Right lobe of liver (tissue), 6 donors: Measurements from ENCODE around the gene DNAJC11. TPM values are rescaled to one million over a fixed set of nuclear protein-coding genes. Genes with fewer than 3 reads are reported as not detected.

Experiments used
- ATAC-seq, 4 donors: fragments of 200-7000 bp; cut with Tn5 transposase; one replicate each; pipeline ENCODE4 v1.9.1; 2020; ENCODE audit warnings: mild to moderate bottlenecking in 4 of 4, moderate library complexity in 4 of 4
- DNase-seq, 3 donors: peaks; one replicate each; pipeline ENCODE4 v3.0.0-alpha.2; 2020
- H3K27ac ChIP-seq, 3 donors: fragments of 200-600 bp; one replicate each; pipeline ENCODE4 v1.8.0; 2022
- H3K27me3 ChIP-seq, 2 donors: fragments of 200-600 bp; one replicate each; pipeline ENCODE4 v1.8.0; 2022
- H3K36me3 ChIP-seq, 4 donors: fragments of 200-600 bp; sonication (generic) in 1 of 4; one replicate each; pipeline versions ENCODE4 v1.5.1 to v1.8.0; 2017 to 2022; ENCODE audit warnings: control low read depth in 1 of 4
- H3K4me1 ChIP-seq, 4 donors: fragments of 200-600 bp; sonication (generic) in 1 of 4; one replicate each; pipeline versions ENCODE4 v1.5.1 to v1.8.0; 2017 to 2022; ENCODE audit warnings: control low read depth in 1 of 4
- H3K4me3 ChIP-seq, 3 donors: fragments of 200-600 bp; one replicate each; pipeline ENCODE4 v1.8.0; 2022
- H3K9me3 ChIP-seq, 4 donors: fragments of 200-600 bp; sonication (generic) in 1 of 4; one replicate each; pipeline versions ENCODE4 v1.5.1 to v1.8.0; 2017 to 2022; ENCODE audit warnings: control low read depth in 1 of 4
- CTCF ChIP-seq, 4 donors: fragments of 200-600 bp in 3 of 4; fragments of 450-650 bp in 1 of 4; IDR thresholded peaks; one replicate each; pipeline versions ENCODE4 v1.5.1 to v1.8.0; 2016 to 2022; ENCODE audit warnings: antibody characterized with exemption in 4 of 4, mild to moderate bottlenecking in 2 of 4
- POLR2A ChIP-seq: fragments of 450-650 bp; IDR thresholded peaks from one replicate; pipeline ENCODE4 v1.6.1; 2017; ENCODE audit warnings: antibody characterized with exemption, mild to moderate bottlenecking
- WGBS: methylation state at CpG from one replicate; pipeline ENCODE4 v1.1.6; 2018; ENCODE audit warnings: low coverage, low lambda C conversion rate; ENCODE audit not compliant: insufficient coverage; ENCODE audit errors: missing lambda C conversion rate; 5-methylcytosine and 5-hydroxymethylcytosine counted together
- intact Hi-C, 2 donors: fragments of 100-400 bp; cut with DNase I; formaldehyde crosslinking; loops; one replicate each; pipeline versions ENCODE4 v1.11.2 to v1.14.1; 2022
- total RNA-seq, 6 experiments: library from RNA; depleted of rRNA in 2 of 6; stranded (reverse); fragments of >200 nt in 2 of 6; fragmentation: NEBNext Ultra II Directional in 3 of 6; extraction: Animal tissue kit (Norgen Biotek cat#: 25700) in 3 of 6; gene quantifications; one replicate each; pipeline versions ENCODE4 v1.1.0 to v1.2.4, GENCODE V29; 2016 to 2023
- donor health status: DM: no; HTN: yes; CAD: no.
- donor health status: DM: no; HTN: no; CAD: no.
- donor health status: DM: no; HTN: no; CAD: no.
- donor health status: DM: no; HTN: yes; CAD: no.
- donor health status: DM: no; HTN: yes; CAD: no.

The DNAJC11 gene
- total RNA-seq, 6 experiments from 2014 or later = 24.9 to 36.0 (median 28.6) TPM

DNA sequence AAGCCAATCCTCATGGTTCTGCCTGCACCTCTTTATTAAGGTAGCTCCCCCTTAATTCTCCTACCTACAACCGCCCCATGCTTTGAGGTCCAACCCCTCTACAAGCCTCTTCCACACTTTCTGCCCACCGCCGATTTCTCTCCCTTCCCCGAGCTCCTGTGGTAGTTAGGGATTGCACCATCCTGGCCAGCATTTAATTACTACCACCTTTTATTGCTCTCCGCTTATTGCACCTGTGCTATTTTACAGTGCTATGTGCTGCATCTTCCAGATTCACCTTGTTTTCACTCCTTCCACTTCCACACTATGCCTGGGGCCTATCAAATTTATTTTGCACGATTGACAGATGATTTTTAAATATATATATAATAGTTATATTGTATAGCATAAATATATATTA is 29.3 kb upstream of the DNAJC11 start:
- Histone ChIP-seq H3K27me3 (no peaks in the 10 kb centered on the region), H3K4me1 (no peaks in the 10 kb centered on the region), H3K4me3 (no peak overlapping the region), H3K36me3 (no peaks in the 10 kb centered on the region), H3K27ac (no peak overlapping the region), H3K9me3 (no peaks in the 10 kb centered on the region)
- ATAC-seq (no peak), DNase-seq (no peak)
- WGBS = 78% methylated on average over 6 of the region's 6 CpGs
- TF ChIP-seq POLR2A = no peak
- no peak for TF ChIP-seq CTCF (IDR thresholded peaks at IDR 0.05)
- intact Hi-C loops = no loop called here

GRCh38 chr1:6730473-6730872 is 28.9 kb upstream of the DNAJC11 start:
- intact Hi-C loops = no loop called here
- no peaks in the 10 kb centered on the region for H3K9me3 ChIP-seq
- no peak overlapping the region for H3K27ac ChIP-seq
- 24% methylated on average over 9 of the region's 11 CpGs for WGBS
- no peaks in the 10 kb centered on the region for H3K27me3 ChIP-seq
- H3K4me1 ChIP-seq = no peaks in the 10 kb centered on the region
- ATAC-seq (no peak), DNase-seq (no peak)
- TF ChIP-seq CTCF (IDR thresholded peaks at IDR 0.05) = no peak
- H3K36me3 ChIP-seq = no peaks in the 10 kb centered on the region
- no peak overlapping the region for H3K4me3 ChIP-seq

GRCh38 chr1:6727535-6727934 is 25.9 kb upstream of the DNAJC11 start:
- no peaks in the 10 kb centered on the region for H3K27me3 ChIP-seq
- no peaks in the 10 kb centered on the region for H3K4me1 ChIP-seq
- ATAC-seq (peak; percentile 71 to 75 (median 72)), DNase-seq (peak in 2 of 3 donors; percentile 47 to 52)
- intact Hi-C loops = loop anchor here (10.0 kb wide), 2 partner anchors 167 to 917 kb away; no protein-coding TSS in a partner anchor
- no peaks in the 10 kb centered on the region for H3K36me3 ChIP-seq
- 44% methylated on average over 6 of the region's 6 CpGs for WGBS
- no peaks in the 10 kb centered on the region for H3K9me3 ChIP-seq
- no peak overlapping the region for H3K27ac ChIP-seq
- no peak overlapping the region for H3K4me3 ChIP-seq
- TF ChIP-seq POLR2A (no peak), CTCF (IDR thresholded peaks at IDR 0.05) (peak; percentile 71 to 89 (median 83))

DNA sequence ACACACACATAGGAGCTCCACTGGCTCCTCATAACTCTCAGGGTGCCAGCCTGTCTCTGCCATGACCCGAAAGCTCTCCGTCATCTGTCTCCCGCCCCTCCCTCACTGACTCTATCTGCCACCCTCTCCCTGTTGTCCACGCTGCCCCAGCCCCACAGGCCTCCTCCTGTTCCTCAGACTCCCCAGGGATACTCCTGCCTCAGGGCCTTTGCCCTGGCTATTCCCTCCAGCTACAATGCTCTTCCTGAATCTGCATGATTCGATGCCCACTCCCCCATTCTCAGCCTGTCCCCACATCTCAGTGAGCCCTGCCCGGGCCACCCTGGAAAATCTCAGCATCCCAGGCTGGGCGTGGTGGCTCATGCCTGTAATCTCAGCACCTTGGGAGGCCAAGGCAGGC is 24.6 kb upstream of the DNAJC11 start:
- ATAC-seq = no peak
- no peak for TF ChIP-seq CTCF (IDR thresholded peaks at IDR 0.05)
- TF ChIP-seq POLR2A = no peak
- Histone ChIP-seq H3K27ac (no peak overlapping the region), H3K36me3 (no peaks in the 10 kb centered on the region), H3K4me1 (no peaks in the 10 kb centered on the region), H3K9me3 (no peaks in the 10 kb centered on the region), H3K4me3 (no peak overlapping the region), H3K27me3 (no peaks in the 10 kb centered on the region)
- 83% methylated on average over 7 of the region's 7 CpGs for WGBS
- intact Hi-C loops = loop anchor here (10.0 kb wide), 2 partner anchors 169 to 919 kb away; no protein-coding TSS in a partner anchor
- no peak for DNase-seq
